Astrocyte (in vitro differentiated cells and primary cell): ENCODE measurements around the gene IMMP2L.

Experiments
- CTCF ChIP-seq: IDR thresholded peaks from 2 replicates; pipeline ENCODE4 v1.5.1; 2011; ENCODE audit warnings: low read depth, mild to moderate bottlenecking, inconsistent platforms, low read length, moderate library complexity; ENCODE audit not compliant: insufficient read depth
- EZH2 ChIP-seq: IDR thresholded peaks from 2 replicates; pipeline ENCODE4 v1.6.1; 2012; ENCODE audit warnings: mild to moderate bottlenecking, low read length, inconsistent platforms; ENCODE audit not compliant: insufficient read depth

- TF ChIP-seq EZH2 = no peak
- no peak for TF ChIP-seq CTCF
These were observed 32.0 kb downstream of the IMMP2L start for GRCh38 chr7:111530356-111530668.
